NCI-H1092 treated with DMSO at 0.1 percent for 48 hours (cell line): ENCODE results near the gene AATF.

Experiments
- DNase-seq: peaks from one replicate; lab custom pipeline; 2025; lab: John Stamatoyannopoulos, UW

AATF gene

GRCh38 chr17:36941265-36942010, 7.3 kb upstream of the AATF start:
- no peak for DNase-seq

- DNase-seq: no peak
These were observed 6.6 kb upstream of the AATF start for GRCh38 chr17:36942019-36942599.

- DNase-seq: no peak
These were observed 6.1 kb upstream of the AATF start for GRCh38 chr17:36942631-36943125.

- DNase-seq: no peak
These were observed 5.2 kb upstream of the AATF start for GRCh38 chr17:36943250-36944191.

GRCh38 chr17:36944553-36944952, 4.2 kb upstream of the AATF start:
- no peak for DNase-seq

GRCh38 chr17:36945140-36945539, 3.6 kb upstream of the AATF start:
- DNase-seq: no peak

- no peak for DNase-seq
These were observed 2.6 kb upstream of the AATF start for GRCh38 chr17:36945959-36946725.

GRCh38 chr17:36946726-36947091, 2.0 kb upstream of the AATF start:
- no peak for DNase-seq

- no peak for DNase-seq
These were observed 635 bp upstream of the AATF start for GRCh38 chr17:36947922-36948716.

- no peak for DNase-seq
These were observed 740 bp downstream of the AATF start for GRCh38 chr17:36949461-36949927.

- DNase-seq: no peak
These were observed 1.3 kb downstream of the AATF start for GRCh38 chr17:36950027-36950426.

- no peak for DNase-seq
These were observed 2.5 kb downstream of the AATF start for GRCh38 chr17:36951084-36951789.

- DNase-seq: no peak
These were observed 22.8 kb downstream of the AATF start for GRCh38 chr17:36971508-36971907.

- DNase-seq: no peak
These were observed 23.5 kb downstream of the AATF start for GRCh38 chr17:36972186-36972700.

GRCh38 chr17:36972905-36973304, 24.2 kb downstream of the AATF start:
- DNase-seq: no peak

- DNase-seq: no peak
These were observed 27.3 kb downstream of the AATF start for GRCh38 chr17:36975922-36976515.

GRCh38 chr17:36977066-36977465, 28.3 kb downstream of the AATF start:
- DNase-seq: no peak

- no peak for DNase-seq
These were observed 28.8 kb downstream of the AATF start for GRCh38 chr17:36977568-36977967.

- DNase-seq: no peak
These were observed 30.2 kb downstream of the AATF start for GRCh38 chr17:36978810-36979564.
